Stomach (tissue), 4 donors: Measurements from ENCODE around the gene ABL1.

Source experiments
- POLR2A ChIP-seq, 4 donors: fragments of 450-650 bp; IDR thresholded peaks; one replicate each; pipeline ENCODE4 v1.6.1; 2016; ENCODE audit warnings: antibody characterized with exemption in 4 of 4, control low read depth in 2 of 4, mild to moderate bottlenecking in 1 of 4, moderate library complexity in 1 of 4
- TF ChIP-seq, protein P1 (sequence below), 7 experiments: fragments of 450-650 bp in 4 of 7; fragments of 200-600 bp in 3 of 7; sonication (generic) in 3 of 7; IDR thresholded peaks; one replicate each; pipeline ENCODE4 v1.5.1; 2016 to 2019; ENCODE audit warnings: antibody characterized with exemption in 7 of 7, control low read depth in 2 of 7, mild to moderate bottlenecking in 1 of 7

GRCh38 chr9:130830231-130830760 lies 4.8 kb upstream of the ABL1 start:
- TF ChIP-seq, protein P1, sequence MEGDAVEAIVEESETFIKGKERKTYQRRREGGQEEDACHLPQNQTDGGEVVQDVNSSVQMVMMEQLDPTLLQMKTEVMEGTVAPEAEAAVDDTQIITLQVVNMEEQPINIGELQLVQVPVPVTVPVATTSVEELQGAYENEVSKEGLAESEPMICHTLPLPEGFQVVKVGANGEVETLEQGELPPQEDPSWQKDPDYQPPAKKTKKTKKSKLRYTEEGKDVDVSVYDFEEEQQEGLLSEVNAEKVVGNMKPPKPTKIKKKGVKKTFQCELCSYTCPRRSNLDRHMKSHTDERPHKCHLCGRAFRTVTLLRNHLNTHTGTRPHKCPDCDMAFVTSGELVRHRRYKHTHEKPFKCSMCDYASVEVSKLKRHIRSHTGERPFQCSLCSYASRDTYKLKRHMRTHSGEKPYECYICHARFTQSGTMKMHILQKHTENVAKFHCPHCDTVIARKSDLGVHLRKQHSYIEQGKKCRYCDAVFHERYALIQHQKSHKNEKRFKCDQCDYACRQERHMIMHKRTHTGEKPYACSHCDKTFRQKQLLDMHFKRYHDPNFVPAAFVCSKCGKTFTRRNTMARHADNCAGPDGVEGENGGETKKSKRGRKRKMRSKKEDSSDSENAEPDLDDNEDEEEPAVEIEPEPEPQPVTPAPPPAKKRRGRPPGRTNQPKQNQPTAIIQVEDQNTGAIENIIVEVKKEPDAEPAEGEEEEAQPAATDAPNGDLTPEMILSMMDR (IDR thresholded peaks at IDR 0.05), result no peak
- TF ChIP-seq POLR2A (IDR thresholded peaks at IDR 0.05), result no peak
